HepG2 (cell line): ENCODE results near the gene TNFRSF13B. TPM values are rescaled to one million over a fixed set of nuclear protein-coding genes. Genes with fewer than 3 reads are reported as not detected.

ENCODE experiments used
- AHR ChIP-seq: IDR thresholded peaks from 2 replicates; pipeline ENCODE4 v1.6.1; 2018; ENCODE audit warnings: missing genetic modification reagents, missing compliant biosample characterization
- GATAD2A ChIP-seq: IDR thresholded peaks from 2 replicates; pipeline ENCODE4 v1.6.1; 2016
- PAWR ChIP-seq: sonication (generic); formaldehyde crosslinking; IDR thresholded peaks from 2 replicates; pipeline ENCODE4 v1.4.0; 2020; ENCODE audit warnings: missing genetic modification reagents, mild to moderate bottlenecking, borderline replicate concordance
- RBM39 ChIP-seq: fragments of 200-400 bp; formaldehyde crosslinking; IDR thresholded peaks from one replicate; pipeline ENCODE4 v1.6.1; 2018; ENCODE audit warnings: antibody characterized with exemption, mild to moderate bottlenecking, low read depth, low read length; ENCODE audit not compliant: poor library complexity, severe bottlenecking
- ZSCAN25 ChIP-seq: sonication (generic); formaldehyde crosslinking; IDR thresholded peaks from 2 replicates; pipeline ENCODE4 v1.8.0; 2022; ENCODE audit warnings: mild to moderate bottlenecking, missing genetic modification reagents
- polyA plus RNA-seq, 8 experiments: library from polyadenylated mRNA; depleted of rRNA in 3 of 8; stranded (reverse) in 7 of 8; unstranded in 1 of 8; fragments of >200 nt; fragmentation: Illumina TruSeq in 4 of 8; extraction: Trizol in 4 of 8; gene quantifications; 2 replicates each; pipeline versions ENCODE4 v1.2.1 to v1.2.3, GENCODE V29; 2011 to 2016; ENCODE audit warnings: low read depth in 4 of 8, missing spikeins in 1 of 8, mixed read lengths in 1 of 8; ENCODE audit not compliant: insufficient read depth in 1 of 8
- total RNA-seq, 5 experiments: library from RNA; depleted of rRNA; stranded (reverse); fragments of >200 nt; fragmentation: Illumina TruSeq; extraction: Trizol; gene quantifications; 2 replicates each; pipeline ENCODE4 v1.2.3, GENCODE V29; 2016; ENCODE audit warnings: low read depth in 1 of 5
- TF ChIP-seq, protein P1 (sequence below): sonication (generic); formaldehyde crosslinking; IDR thresholded peaks from 2 replicates; pipeline ENCODE4 v1.4.0; 2020; ENCODE audit warnings: mild to moderate bottlenecking, missing genetic modification reagents

TNFRSF13B gene
- total and polyA plus RNA-seq, 2 of the 13 experiments (the other 11 are each of a cell fraction or from before 2014, with no cell fraction given) = not detected

DNA sequence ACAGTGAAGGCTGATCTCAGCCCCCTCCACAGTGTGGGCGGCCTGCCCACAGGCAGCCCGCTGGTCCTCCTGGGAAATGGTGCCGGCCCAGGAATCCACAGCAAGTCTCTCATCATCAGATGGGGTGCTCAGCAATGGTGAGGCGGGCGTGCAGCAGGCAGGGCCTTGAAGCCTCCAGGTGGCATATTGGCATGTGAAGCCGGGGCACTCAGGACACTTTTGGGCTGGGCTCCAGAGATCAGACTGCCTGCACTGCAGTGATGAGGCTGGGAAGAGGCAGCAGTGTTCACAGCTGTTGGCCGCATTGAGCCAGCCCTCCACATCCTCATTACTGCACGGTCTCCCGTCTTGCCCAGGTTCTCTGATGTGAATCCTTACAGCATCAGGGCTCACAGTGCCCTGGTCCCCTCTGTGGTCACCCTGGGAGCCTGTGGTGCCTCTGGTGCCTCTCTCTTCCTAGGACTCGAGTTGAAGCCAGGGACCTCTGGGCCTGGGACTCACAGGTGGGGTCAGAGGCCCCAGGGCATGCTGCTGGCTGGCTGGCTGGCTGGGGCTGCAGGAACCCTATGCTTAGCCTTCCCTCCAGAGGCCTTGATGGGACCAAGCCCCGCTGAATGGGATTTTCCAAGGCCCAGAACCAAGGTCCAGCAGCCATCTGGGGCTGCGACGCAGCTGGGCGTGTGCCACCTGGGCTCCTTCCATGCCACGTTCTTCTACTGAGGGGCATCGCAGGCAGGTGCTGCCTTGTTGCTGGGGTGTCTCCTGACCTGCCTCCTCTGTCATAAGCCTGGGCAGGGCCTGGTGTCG is 48.6 kb downstream of the TNFRSF13B start (continued):
- TF ChIP-seq GATAD2A (CRISPR knock-in tag) (no peak), ZSCAN25 (no peak), RBM39 (no peak), AHR (no peak), PAWR (no peak)
- TF ChIP-seq, protein P1, sequence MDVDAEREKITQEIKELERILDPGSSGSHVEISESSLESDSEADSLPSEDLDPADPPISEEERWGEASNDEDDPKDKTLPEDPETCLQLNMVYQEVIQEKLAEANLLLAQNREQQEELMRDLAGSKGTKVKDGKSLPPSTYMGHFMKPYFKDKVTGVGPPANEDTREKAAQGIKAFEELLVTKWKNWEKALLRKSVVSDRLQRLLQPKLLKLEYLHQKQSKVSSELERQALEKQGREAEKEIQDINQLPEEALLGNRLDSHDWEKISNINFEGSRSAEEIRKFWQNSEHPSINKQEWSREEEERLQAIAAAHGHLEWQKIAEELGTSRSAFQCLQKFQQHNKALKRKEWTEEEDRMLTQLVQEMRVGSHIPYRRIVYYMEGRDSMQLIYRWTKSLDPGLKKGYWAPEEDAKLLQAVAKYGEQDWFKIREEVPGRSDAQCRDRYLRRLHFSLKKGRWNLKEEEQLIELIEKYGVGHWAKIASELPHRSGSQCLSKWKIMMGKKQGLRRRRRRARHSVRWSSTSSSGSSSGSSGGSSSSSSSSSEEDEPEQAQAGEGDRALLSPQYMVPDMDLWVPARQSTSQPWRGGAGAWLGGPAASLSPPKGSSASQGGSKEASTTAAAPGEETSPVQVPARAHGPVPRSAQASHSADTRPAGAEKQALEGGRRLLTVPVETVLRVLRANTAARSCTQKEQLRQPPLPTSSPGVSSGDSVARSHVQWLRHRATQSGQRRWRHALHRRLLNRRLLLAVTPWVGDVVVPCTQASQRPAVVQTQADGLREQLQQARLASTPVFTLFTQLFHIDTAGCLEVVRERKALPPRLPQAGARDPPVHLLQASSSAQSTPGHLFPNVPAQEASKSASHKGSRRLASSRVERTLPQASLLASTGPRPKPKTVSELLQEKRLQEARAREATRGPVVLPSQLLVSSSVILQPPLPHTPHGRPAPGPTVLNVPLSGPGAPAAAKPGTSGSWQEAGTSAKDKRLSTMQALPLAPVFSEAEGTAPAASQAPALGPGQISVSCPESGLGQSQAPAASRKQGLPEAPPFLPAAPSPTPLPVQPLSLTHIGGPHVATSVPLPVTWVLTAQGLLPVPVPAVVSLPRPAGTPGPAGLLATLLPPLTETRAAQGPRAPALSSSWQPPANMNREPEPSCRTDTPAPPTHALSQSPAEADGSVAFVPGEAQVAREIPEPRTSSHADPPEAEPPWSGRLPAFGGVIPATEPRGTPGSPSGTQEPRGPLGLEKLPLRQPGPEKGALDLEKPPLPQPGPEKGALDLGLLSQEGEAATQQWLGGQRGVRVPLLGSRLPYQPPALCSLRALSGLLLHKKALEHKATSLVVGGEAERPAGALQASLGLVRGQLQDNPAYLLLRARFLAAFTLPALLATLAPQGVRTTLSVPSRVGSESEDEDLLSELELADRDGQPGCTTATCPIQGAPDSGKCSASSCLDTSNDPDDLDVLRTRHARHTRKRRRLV (CRISPR knock-in tag) = no peak
- TF ChIP-seq, all 625 proteins: peak for 0
